IPS-18a (cell line): ENCODE results near the gene ADSS2.
A peak's percentile ranks its signal among the peaks of the same experiment; 100 is the strongest.
"Not testable (repeated sequence)": the region's sequence is repeated elsewhere in the genome, so short reads cannot be mapped to it uniquely, and the experiment has no call there.

Source experiments
- H3K27ac ChIP-seq: one replicate; pipeline ENCODE4 v1.5.1; 2013; ENCODE audit warnings: low read length
- H3K27me3 ChIP-seq: one replicate; pipeline ENCODE4 v1.6.1; 2013; ENCODE audit warnings: mild to moderate bottlenecking, low read length; ENCODE audit not compliant: control insufficient read depth, insufficient read depth
- H3K36me3 ChIP-seq: one replicate; pipeline ENCODE4 v1.6.1; 2013; ENCODE audit warnings: low read depth, low read length; ENCODE audit not compliant: control insufficient read depth
- H3K4me1 ChIP-seq: one replicate; pipeline ENCODE4 v1.6.1; 2013; ENCODE audit warnings: low read depth, low read length; ENCODE audit not compliant: control insufficient read depth
- H3K4me3 ChIP-seq: one replicate; pipeline ENCODE4 v1.5.1; 2013; ENCODE audit warnings: low read length
- H3K9ac ChIP-seq: one replicate; pipeline ENCODE4 v1.6.1; 2013; ENCODE audit warnings: mild to moderate bottlenecking, low read length, moderate library complexity
- H3K9me3 ChIP-seq: one replicate; pipeline ENCODE4 v1.6.1; 2013; ENCODE audit warnings: low read depth, low read length; ENCODE audit not compliant: control insufficient read depth

ADSS2 gene

DNA sequence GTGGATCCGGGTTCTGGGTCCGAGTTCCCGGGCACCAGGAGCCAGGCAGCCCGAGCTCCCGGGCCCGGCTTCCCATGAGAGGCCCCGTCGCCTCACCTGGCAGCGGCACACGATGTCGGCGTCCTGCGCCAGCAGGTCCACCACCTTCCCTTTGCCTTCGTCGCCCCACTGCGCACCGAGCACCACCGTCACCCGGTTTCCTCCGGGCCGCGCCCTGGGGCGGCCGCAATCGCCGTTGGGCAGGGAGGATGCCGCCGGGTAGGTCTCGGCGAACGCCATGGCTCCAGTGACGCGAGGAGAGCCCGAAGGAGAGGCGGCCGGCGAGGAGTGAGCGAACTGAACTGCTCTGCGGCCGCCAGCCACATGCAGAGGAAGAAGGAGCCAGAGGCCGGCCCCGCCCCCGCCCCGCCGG is at the start of gene ADSS2:
Gene ADSS2 (minus strand): TSS at position 371 of the 412 bp plus-strand sequence. CDS start 92 bp downstream, at position 279.
- H3K4me1 ChIP-seq, result peaks cover 67% of the 10 kb centered on the region
- no peaks in the 10 kb centered on the region for H3K36me3 ChIP-seq
- peak within 1 kb of the TSS; percentile 79 for H3K4me3 ChIP-seq
- H3K9me3 ChIP-seq, result no peaks in the 10 kb centered on the region
- peak within 1 kb of the TSS; percentile 87 for H3K9ac ChIP-seq
- H3K27ac ChIP-seq, result peak within 1 kb of the TSS; percentile 43
- H3K27me3 ChIP-seq, result no peaks in the 10 kb centered on the region

GRCh38 chr1:244500515-244500914 is 48.8 kb upstream of the ADSS2 start:
- H3K9ac ChIP-seq, H3K36me3 ChIP-seq, H3K4me1 ChIP-seq, H3K27ac ChIP-seq, H3K4me3 ChIP-seq, H3K9me3 ChIP-seq, H3K27me3 ChIP-seq: not testable (repeated sequence)

- not testable (repeated sequence) for H3K27ac ChIP-seq, H3K9ac ChIP-seq, H3K9me3 ChIP-seq, H3K36me3 ChIP-seq, H3K4me1 ChIP-seq, H3K27me3 ChIP-seq, H3K4me3 ChIP-seq
Measured at GRCh38 chr1:244499484-244499883, 47.8 kb upstream of the ADSS2 start.

GRCh38 chr1:244497805-244498204 is 46.1 kb upstream of the ADSS2 start:
- Histone ChIP-seq H3K4me1 (no peaks in the 10 kb centered on the region), H3K36me3 (no peaks in the 10 kb centered on the region), H3K27ac (no peak overlapping the region), H3K4me3 (no peak overlapping the region), H3K9ac (no peak overlapping the region), H3K9me3 (no peaks in the 10 kb centered on the region), H3K27me3 (no peaks in the 10 kb centered on the region)

DNA sequence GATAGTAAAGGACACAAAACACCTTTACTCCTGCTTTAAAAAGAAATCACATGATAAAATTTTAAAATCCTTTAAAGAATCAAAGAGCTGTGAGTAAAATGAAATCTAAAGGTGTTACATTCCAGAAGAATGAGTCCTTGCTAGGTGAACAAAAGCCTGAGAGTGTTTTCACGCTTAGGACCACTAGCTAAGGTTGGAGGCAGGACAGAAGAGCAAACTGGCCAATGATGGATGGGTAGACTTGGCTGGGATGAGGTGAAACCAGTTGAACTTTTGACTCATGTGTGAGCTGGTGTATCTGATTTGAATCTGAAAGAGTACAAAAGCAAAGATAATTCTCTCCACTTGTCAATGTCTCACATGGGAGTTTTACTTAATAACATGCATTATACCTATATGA is 44.5 kb upstream of the ADSS2 start:
- Histone ChIP-seq H3K9me3 (no peaks in the 10 kb centered on the region), H3K9ac (no peak overlapping the region), H3K36me3 (no peaks in the 10 kb centered on the region), H3K27me3 (no peaks in the 10 kb centered on the region), H3K4me1 (no peaks in the 10 kb centered on the region), H3K4me3 (no peak overlapping the region), H3K27ac (no peak overlapping the region)

DNA sequence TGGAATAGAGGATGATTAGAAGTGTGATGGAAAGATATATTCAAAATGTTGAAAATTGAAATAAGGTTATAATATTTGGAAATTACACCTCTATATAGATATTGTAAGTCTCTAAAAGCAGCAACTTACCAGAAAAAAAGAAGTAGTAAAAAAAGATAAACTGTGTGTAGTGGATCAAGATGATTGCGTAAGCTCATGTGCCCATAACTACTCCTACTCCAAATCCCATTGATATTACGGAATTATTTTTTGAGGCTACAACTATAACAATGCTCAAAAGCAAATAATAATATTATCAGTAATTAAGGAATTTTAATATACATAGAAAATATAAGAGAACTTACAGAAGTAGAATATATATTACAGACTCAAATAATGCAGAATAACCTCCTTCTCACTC is 42.9 kb upstream of the ADSS2 start:
- H3K27me3 ChIP-seq, result no peaks in the 10 kb centered on the region
- no peaks in the 10 kb centered on the region for H3K4me1 ChIP-seq
- no peaks in the 10 kb centered on the region for H3K36me3 ChIP-seq
- H3K4me3 ChIP-seq, result no peak overlapping the region
- H3K9me3 ChIP-seq, result no peaks in the 10 kb centered on the region
- no peak overlapping the region for H3K27ac ChIP-seq
- no peak overlapping the region for H3K9ac ChIP-seq

GRCh38 chr1:244484971-244485370 is 33.3 kb upstream of the ADSS2 start:
- not testable (repeated sequence) for H3K4me3 ChIP-seq, H3K4me1 ChIP-seq

DNA sequence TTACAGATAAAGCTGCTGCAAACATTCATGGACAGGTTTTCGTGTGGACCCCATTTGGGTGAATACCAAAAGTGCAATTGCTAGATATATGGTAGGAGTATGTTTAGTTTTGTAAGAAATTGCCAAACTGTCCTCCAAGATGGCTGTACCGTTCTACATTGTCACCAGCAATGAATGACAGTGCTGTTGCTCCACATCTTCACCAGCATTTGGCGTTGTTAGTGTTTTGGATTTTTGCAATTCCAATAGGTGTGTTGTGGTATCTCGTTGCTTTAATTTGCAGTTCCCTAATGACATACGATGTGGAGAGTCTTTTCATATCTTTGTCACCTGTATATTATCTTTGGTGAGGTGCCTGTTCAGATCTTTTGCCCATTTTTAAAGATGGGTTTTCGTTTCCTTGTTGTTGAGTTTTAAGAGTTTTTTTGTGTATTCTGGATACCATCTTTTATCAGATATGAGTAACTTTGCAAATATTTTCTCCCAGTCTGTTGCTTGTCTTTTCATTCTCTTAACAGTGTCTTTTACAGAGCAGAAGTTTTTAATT is 21.4 kb upstream of the ADSS2 start:
- Histone ChIP-seq H3K4me3 (no peak overlapping the region), H3K36me3 (no peaks in the 10 kb centered on the region), H3K9ac (no peak overlapping the region), H3K27ac (no peak overlapping the region), H3K9me3 (no peaks in the 10 kb centered on the region), H3K4me1 (no peaks in the 10 kb centered on the region), H3K27me3 (no peaks in the 10 kb centered on the region)

More at GRCh38 chr1:244484971-244485370, 33.3 kb upstream of the ADSS2 start:
- not testable (repeated sequence) for H3K9ac ChIP-seq, H3K27me3 ChIP-seq, H3K36me3 ChIP-seq, H3K9me3 ChIP-seq, H3K27ac ChIP-seq

DNA sequence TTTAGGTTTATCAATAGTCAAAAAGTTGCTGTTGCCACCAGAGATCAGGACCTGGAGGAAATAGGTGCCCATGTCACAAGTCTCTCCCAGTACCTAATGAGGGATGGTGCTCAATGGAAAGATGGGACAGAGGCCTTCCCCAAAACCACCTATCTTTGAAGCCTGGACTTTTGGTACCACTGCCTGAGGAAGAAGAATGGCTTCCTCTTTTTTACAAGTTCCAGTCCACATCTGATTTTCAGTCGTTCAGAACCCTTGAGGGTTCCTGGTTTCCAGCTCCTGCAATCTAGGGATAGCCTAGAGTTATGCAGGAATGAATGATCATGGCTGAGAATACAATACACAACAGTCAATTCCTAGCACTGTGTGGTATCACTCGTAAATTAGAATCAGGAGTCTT is 15.0 kb upstream of the ADSS2 start:
- Histone ChIP-seq H3K27me3 (no peaks in the 10 kb centered on the region), H3K27ac (no peak overlapping the region), H3K36me3 (no peaks in the 10 kb centered on the region), H3K9me3 (no peaks in the 10 kb centered on the region), H3K9ac (no peak overlapping the region), H3K4me3 (no peak overlapping the region), H3K4me1 (no peaks in the 10 kb centered on the region)

- Histone ChIP-seq H3K9me3 (no peaks in the 10 kb centered on the region), H3K27me3 (no peaks in the 10 kb centered on the region), H3K9ac (peak within 1 kb of the TSS; percentile 55), H3K4me1 (peaks cover 1% of the 10 kb centered on the region), H3K27ac (no peak within 1 kb of the TSS), H3K36me3 (no peaks in the 10 kb centered on the region), H3K4me3 (peak within 1 kb of the TSS; percentile 55)
Measured at GRCh38 chr1:244461245-244462071, 9.7 kb upstream of the ADSS2 start, which contains the start of gene CATSPERE. CATSPERE (plus strand) TSS chr1:244461273; CDS start chr1:244461430, 157 bp downstream.

DNA sequence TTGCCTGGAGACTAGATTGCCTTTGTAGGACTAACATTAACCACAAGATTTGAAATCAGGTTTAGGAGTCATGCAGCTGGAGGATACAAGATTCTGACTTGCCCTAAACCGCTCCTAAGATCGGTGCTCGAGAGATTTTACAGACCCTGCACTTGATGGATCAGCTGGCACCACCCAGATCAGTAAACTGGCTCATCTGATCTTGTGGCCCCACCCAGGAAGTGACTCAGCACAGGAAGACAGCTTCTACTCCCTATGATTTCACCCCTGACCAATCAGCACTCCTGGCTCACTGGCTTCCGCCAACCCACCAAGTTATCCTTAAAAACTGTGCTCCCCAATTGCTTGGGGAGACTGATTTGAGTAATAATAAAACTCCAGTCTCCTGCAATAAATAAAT is 8.5 kb upstream of the ADSS2 start:
- Histone ChIP-seq H3K27me3 (no peaks in the 10 kb centered on the region), H3K4me3 (no peak overlapping the region), H3K36me3 (no peaks in the 10 kb centered on the region), H3K4me1 (peaks cover 14% of the 10 kb centered on the region), H3K9me3 (no peaks in the 10 kb centered on the region), H3K27ac (no peak overlapping the region), H3K9ac (no peak overlapping the region)

DNA sequence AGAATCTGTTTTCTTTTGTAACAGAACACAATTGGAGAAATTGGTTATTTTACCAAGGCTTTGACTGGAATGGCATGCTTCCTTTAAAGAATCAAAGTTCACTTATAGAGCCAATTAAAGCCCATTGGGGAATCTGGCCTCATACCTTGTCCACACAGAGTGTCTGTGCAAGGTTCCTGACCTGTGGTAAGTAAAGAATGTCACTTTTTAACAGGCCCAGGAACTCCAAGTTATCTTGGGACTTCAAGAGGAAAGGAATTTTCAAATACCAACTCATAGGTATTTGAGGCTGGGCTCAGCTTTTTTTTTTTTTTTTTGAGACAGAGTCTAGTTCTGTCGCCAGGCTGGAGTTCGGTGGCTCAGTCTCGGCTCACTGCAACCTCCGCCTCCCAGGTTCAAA is 7.1 kb upstream of the ADSS2 start:
- Histone ChIP-seq H3K27me3 (no peaks in the 10 kb centered on the region), H3K9ac (no peak overlapping the region), H3K9me3 (no peaks in the 10 kb centered on the region), H3K4me1 (peaks cover 28% of the 10 kb centered on the region), H3K4me3 (no peak overlapping the region), H3K27ac (no peak overlapping the region), H3K36me3 (no peaks in the 10 kb centered on the region)
